Calu3 (cell line): ENCODE results near the gene RAB33A. TPM values are rescaled to one million over a fixed set of nuclear protein-coding genes. Genes with fewer than 3 reads are reported as not detected.
A peak's percentile ranks its signal among the peaks of the same experiment; 100 is the strongest.

Experiments used
- Bru-seq: library from RNA; stranded (reverse); fragments of 400-500 nt; gene quantifications from one replicate; lab custom pipeline; 2021; lab: Mats Ljungman, UMichigan
- BruChase-seq, 2 experiments: library from RNA; stranded (reverse); fragments of 400-500 nt; gene quantifications; one replicate each; lab custom pipeline; 2021; lab: Mats Ljungman, UMichigan
- BruUV-seq: library from RNA; stranded (reverse); fragments of 400-500 nt; replicated peaks from 2 replicates; lab custom pipeline; 2021; lab: Mats Ljungman, UMichigan
- CTCF ChIA-PET: fragments of 300-600 bp; sonication (Branson Sonifier 250); formaldehyde crosslinking; loops from one replicate; lab custom pipeline; 2022; ENCODE audit warnings: antibody characterized with exemption; lab: Charles Lee
- DNase-seq: peaks from one replicate; pipeline ENCODE4 v3.0.0; 2022
- H3K27ac Mint-ChIP-seq: one replicate; pipeline ENCODE4 v1.8.0; 2022; ENCODE audit warnings: mixed read lengths; ENCODE audit not compliant: unreplicated experiment
- H3K27me3 Mint-ChIP-seq: one replicate; pipeline ENCODE4 v1.8.0; 2022; ENCODE audit warnings: mixed read lengths; ENCODE audit not compliant: unreplicated experiment
- H3K36me3 Mint-ChIP-seq: one replicate; pipeline ENCODE4 v1.8.0; 2022; ENCODE audit warnings: mild to moderate bottlenecking, moderate library complexity, mixed read lengths; ENCODE audit not compliant: insufficient read depth, unreplicated experiment
- H3K4me1 Mint-ChIP-seq: one replicate; pipeline ENCODE4 v1.8.0; 2022; ENCODE audit warnings: mild to moderate bottlenecking, low read depth, mixed read lengths; ENCODE audit not compliant: unreplicated experiment
- H3K4me3 Mint-ChIP-seq: one replicate; pipeline ENCODE4 v1.8.0; 2022; ENCODE audit warnings: mild to moderate bottlenecking, low read depth, moderate library complexity, mixed read lengths; ENCODE audit not compliant: unreplicated experiment
- H3K9me3 Mint-ChIP-seq: one replicate; pipeline ENCODE4 v1.8.0; 2022; ENCODE audit warnings: low read depth, mixed read lengths; ENCODE audit not compliant: unreplicated experiment
- intact Hi-C: fragments of 100-400 bp; cut with micrococcal nuclease; formaldehyde crosslinking; loops from one replicate; pipeline ENCODE4 v1.10.0; 2022; ENCODE audit not compliant: unreplicated experiment
- long read RNA-seq: library from polyadenylated mRNA; stranded (forward); transcript quantifications from one replicate; pipeline ENCODE4 v2.0.0, GENCODE V29; 2022
- total RNA-seq: library from RNA; stranded (reverse); gene quantifications from 2 replicates; pipeline ENCODE4 v1.2.3, GENCODE V29; 2022
- TF ChIP-seq, protein P1 (sequence below): fragments of 200-600 bp; IDR thresholded peaks from one replicate; pipeline ENCODE4 v1.8.0; 2022; ENCODE audit warnings: antibody characterized with exemption; ENCODE audit not compliant: unreplicated experiment

The RAB33A gene
- not detected in 2 replicates for total RNA-seq
- percentile 6 among the genes with signal in this experiment for Bru-seq, nascent RNA
- percentile 12 among the genes with signal in this experiment for BruChase-seq, experiment 1, labeled RNA remaining after a 6-hour chase
- percentile 12 among the genes with signal in this experiment for BruChase-seq, experiment 2, labeled RNA remaining after a 2-hour chase
- long read RNA-seq: 0 reads

DNA sequence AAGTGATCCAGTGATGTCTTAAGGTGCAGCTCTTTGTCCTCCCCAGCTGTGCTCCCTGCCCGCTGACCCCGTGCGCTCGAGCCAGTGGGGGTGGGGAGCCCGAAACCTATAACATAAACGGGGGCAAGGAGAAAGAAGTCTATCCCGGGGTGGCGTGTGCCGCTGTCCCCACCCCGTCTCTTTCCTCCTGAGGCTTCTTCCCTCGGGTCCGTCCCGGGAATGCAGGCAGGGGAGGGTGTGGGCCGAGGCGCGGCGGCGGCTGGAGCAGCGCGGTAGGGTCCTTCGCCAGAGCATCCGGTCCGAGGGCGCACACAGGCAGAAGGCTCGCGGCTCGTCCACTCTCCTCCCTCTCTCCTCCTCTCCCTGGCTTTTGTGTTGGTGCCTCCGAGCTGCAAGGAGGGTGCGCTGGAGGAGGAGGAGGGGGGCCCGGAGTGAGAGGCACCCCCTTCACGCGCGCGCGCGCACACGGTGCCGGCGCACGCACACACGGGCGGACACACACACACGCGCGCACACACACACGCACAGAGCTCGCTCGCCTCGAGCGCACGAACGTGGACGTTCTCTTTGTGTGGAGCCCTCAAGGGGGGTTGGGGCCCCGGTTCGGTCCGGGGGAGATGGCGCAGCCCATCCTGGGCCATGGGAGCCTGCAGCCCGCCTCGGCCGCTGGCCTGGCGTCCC is at the start of gene RAB33A:
Gene RAB33A, plus strand, starts transcription at position 517 of the 681 bp plus-strand sequence. Its CDS starts 101 bp downstream, at position 618.
- Mint-ChIP-seq H3K4me3 (peak within 1 kb of the TSS; percentile 80), H3K27me3 (peaks cover 44% of the 10 kb centered on the region), H3K36me3 (peaks cover 11% of the 10 kb centered on the region), H3K9me3 (no peaks in the 10 kb centered on the region), H3K4me1 (peaks cover 19% of the 10 kb centered on the region), H3K27ac (no peak within 1 kb of the TSS)
- CTCF ChIA-PET: no interaction called here
- BruUV-seq: no TSS peak
- intact Hi-C loops: no loop called here
- TF ChIP-seq, protein P1, sequence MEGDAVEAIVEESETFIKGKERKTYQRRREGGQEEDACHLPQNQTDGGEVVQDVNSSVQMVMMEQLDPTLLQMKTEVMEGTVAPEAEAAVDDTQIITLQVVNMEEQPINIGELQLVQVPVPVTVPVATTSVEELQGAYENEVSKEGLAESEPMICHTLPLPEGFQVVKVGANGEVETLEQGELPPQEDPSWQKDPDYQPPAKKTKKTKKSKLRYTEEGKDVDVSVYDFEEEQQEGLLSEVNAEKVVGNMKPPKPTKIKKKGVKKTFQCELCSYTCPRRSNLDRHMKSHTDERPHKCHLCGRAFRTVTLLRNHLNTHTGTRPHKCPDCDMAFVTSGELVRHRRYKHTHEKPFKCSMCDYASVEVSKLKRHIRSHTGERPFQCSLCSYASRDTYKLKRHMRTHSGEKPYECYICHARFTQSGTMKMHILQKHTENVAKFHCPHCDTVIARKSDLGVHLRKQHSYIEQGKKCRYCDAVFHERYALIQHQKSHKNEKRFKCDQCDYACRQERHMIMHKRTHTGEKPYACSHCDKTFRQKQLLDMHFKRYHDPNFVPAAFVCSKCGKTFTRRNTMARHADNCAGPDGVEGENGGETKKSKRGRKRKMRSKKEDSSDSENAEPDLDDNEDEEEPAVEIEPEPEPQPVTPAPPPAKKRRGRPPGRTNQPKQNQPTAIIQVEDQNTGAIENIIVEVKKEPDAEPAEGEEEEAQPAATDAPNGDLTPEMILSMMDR: no peak
- peak; percentile 4 for DNase-seq

DNA sequence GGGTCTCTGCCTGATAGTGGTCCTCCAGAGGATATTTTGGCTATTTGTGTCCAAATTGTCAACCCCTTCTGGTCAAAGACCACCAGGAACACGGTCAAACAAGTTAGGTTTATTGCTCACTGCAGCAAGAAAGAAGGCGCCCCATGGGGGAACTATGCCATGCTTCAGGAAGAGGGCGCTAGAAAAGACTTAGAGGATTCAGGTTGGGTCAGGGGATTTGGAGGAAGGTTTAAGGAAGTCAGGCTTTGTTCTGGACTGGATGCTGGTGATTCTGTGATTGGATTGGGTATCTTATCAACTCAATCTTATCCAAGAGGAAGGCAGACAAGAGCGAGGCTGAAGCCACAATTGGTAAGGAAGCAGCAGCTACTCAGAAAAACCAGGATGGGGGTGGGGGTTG is 47.2 kb upstream of the RAB33A start:
- Mint-ChIP-seq H3K36me3 (peaks cover 8% of the 10 kb centered on the region), H3K27me3 (no peaks in the 10 kb centered on the region), H3K27ac (no peak overlapping the region), H3K4me1 (no peaks in the 10 kb centered on the region), H3K9me3 (no peaks in the 10 kb centered on the region), H3K4me3 (no peak overlapping the region)
- BruUV-seq: no TSS peak
- no peak for DNase-seq
- CTCF ChIA-PET: no interaction called here
- TF ChIP-seq, protein P1: no peak
- intact Hi-C loops: no loop called here

DNA sequence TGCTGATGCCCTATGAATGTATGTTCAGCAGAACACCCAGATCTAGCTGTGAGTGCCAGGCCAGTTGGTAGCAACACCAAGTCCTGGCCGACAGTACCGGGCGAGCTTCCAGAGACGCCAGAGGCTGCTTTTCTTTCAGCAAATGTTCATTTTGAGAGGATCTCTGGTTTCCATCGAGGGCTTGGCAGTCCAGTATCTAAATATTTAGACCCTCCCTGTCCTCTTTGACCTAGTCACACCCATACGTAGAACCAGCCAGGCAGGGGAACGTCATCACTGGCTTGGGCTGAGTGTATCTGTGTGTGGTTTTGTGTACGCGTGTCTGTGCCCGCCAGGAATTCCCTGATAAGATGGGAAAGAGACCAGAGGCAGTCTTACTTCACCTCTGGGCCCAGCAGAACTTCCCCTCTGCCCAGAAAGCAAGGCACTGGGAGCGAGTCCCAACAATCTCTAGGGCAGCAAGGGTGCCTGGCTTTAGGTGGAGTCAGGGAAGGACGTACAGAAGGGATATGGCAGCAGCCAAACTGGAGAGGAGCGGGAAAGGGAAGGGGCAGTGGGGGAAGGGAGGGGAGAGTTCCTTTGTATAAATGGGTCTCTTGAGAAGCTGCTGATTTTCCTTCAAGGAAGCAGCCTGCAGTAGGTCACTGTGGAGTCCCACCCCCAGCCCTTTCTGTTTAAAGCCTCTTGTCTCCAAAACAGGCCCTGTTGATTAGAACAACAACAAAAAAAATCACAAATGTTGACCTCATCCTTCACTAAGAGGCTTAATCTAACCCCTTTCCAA is 46.5 kb upstream of the RAB33A start:
- Mint-ChIP-seq H3K36me3 (peaks cover 11% of the 10 kb centered on the region), H3K9me3 (no peaks in the 10 kb centered on the region), H3K27me3 (no peaks in the 10 kb centered on the region), H3K4me3 (no peak overlapping the region), H3K4me1 (no peaks in the 10 kb centered on the region), H3K27ac (no peak overlapping the region)
- CTCF ChIA-PET: no interaction called here
- TF ChIP-seq, protein P1: no peak
- intact Hi-C loops: no loop called here
- DNase-seq: no peak
- no TSS peak for BruUV-seq

DNA sequence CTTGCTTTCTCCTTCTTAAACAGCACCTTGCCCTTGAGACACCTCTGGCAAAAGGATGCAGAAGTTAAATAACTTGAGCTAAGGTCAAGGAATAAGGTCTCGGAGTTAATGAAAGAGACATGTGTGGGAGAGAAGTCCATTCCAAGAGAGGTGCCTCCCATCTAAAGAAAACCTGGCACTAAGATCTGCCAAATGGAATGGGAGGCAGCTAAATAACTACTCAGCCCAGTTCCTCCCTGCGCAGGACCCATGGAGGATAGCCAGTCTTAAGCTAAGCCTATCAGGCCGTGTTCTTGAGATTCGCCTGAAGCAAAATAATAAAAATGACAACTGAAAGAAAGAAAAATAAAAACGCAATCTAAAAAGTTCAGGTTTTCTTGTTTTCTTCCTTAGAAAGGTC is 40.8 kb upstream of the RAB33A start:
- Mint-ChIP-seq H3K27me3 (no peaks in the 10 kb centered on the region), H3K4me1 (no peaks in the 10 kb centered on the region), H3K27ac (no peak overlapping the region), H3K36me3 (peaks cover 23% of the 10 kb centered on the region), H3K4me3 (no peak overlapping the region), H3K9me3 (no peaks in the 10 kb centered on the region)
- no TSS peak for BruUV-seq
- intact Hi-C loops: no loop called here
- no peak for DNase-seq
- TF ChIP-seq, protein P1: no peak
- CTCF ChIA-PET: no interaction called here
